ENCODE measurements around the gene FANCC. TPM values are rescaled to one million over a fixed set of nuclear protein-coding genes. Genes with fewer than 3 reads are reported as not detected.

FANCC gene
- total RNA-seq, 1 donor from 2014 or later = 7.9 TPM

DNA sequence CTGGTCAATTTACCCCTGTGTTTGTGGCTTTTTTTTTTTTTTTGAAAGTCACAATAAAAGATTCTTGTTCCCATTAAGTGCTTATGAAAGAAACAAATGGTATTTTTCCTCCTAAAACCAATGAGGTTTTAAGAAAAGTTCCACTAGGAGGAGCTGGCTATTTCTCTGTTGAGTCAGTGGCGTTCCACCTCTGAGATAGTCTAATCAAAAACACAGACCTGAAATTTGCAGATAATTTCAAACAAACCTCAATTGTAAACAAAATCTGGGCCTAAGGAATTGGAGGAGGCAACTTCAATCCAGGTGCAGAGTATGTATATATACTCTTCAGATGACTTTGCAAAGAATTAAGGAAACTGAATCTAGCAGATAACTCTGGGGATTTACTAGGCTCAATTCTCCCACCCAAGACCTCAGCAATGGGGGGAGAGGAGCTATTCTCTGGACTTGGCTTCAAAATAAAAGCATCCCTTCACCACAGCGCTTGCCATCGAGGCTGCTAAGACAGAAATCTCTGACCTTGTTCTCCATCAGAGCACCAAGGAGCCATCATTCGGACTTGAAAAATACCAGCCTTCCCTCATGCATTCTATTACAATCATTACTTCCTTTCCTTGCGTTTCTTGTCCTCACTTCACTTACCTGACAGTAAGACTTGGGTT is 52.4 kb downstream of the FANCC start:
- Mint-ChIP-seq H3K27ac (ENCODE audit: unreplicated experiment) (no peak overlapping the region), H3K27me3 (ENCODE audit: low read depth, unreplicated experiment) (no peaks in the 10 kb centered on the region), H3K36me3 (ENCODE audit: low read depth, unreplicated experiment) (no peaks in the 10 kb centered on the region), H3K4me1 (ENCODE audit: low read depth, unreplicated experiment) (peaks cover 3% of the 10 kb centered on the region), H3K9me3 (ENCODE audit: unreplicated experiment) (no peaks in the 10 kb centered on the region), H3K4me3 (ENCODE audit: unreplicated experiment) (no peak overlapping the region)
- Histone ChIP-seq H3K4me1 (ENCODE audit: insufficient read depth, low read length) (peaks cover 6% of the 10 kb centered on the region), H3K9ac (ENCODE audit: low read length) (no peak overlapping the region), H3K4me2 (ENCODE audit: low read length) (no peak overlapping the region), H3K36me3 (ENCODE audit: insufficient read depth, low read length) (no peaks in the 10 kb centered on the region), H3K9me3 (ENCODE audit: insufficient read depth, low read depth, low read length) (no peaks in the 10 kb centered on the region), H3K79me2 (ENCODE audit: insufficient read depth, low read length) (no peaks in the 10 kb centered on the region), H3K27ac (ENCODE audit: low read depth, low read length) (no peak overlapping the region), H4K20me1 (ENCODE audit: insufficient read depth, low read length) (peaks cover 9% of the 10 kb centered on the region), H2AFZ (ENCODE audit: low read depth, low read length) (no peak overlapping the region), H3K4me3 (ENCODE audit: insufficient read depth, low read depth, low read length) (no peak overlapping the region), H3K27me3 (ENCODE audit: insufficient read depth, low read length) (no peaks in the 10 kb centered on the region)
- DNase-seq (ENCODE audit: low read depth) = peak; percentile 51
- peak; percentile 86 for FAIRE-seq
- TF ChIP-seq EZH2 (IDR thresholded peaks at IDR 0.05; ENCODE audit: insufficient read depth, low read length) = no peak
- TF ChIP-seq, protein P1, sequence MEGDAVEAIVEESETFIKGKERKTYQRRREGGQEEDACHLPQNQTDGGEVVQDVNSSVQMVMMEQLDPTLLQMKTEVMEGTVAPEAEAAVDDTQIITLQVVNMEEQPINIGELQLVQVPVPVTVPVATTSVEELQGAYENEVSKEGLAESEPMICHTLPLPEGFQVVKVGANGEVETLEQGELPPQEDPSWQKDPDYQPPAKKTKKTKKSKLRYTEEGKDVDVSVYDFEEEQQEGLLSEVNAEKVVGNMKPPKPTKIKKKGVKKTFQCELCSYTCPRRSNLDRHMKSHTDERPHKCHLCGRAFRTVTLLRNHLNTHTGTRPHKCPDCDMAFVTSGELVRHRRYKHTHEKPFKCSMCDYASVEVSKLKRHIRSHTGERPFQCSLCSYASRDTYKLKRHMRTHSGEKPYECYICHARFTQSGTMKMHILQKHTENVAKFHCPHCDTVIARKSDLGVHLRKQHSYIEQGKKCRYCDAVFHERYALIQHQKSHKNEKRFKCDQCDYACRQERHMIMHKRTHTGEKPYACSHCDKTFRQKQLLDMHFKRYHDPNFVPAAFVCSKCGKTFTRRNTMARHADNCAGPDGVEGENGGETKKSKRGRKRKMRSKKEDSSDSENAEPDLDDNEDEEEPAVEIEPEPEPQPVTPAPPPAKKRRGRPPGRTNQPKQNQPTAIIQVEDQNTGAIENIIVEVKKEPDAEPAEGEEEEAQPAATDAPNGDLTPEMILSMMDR (IDR thresholded peaks at IDR 0.05; ENCODE audit: insufficient read depth, low read depth, low read length) = peak; percentile 38

DNA sequence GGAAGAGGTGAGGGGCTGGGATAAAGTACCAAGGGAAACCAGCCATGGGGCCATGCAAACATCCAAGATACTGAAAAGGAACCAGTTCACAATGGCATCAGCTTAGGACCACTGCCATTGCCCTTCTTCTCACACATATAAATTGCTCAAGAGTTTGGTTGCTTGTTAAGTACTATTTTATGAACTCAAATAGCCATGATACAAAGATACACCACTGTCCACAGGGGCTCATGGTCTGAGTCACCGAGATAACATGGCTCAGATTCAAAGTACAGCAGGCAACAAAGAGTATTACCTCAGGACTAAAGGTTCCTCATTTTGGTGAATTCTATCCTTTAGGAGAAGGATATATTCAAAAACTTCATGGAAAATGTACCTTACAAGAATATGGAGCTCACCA is 55.6 kb downstream of the FANCC start:
- Histone ChIP-seq H3K4me3 (ENCODE audit: insufficient read depth, low read depth, low read length) (no peak overlapping the region), H3K4me1 (ENCODE audit: insufficient read depth, low read length) (peaks cover 6% of the 10 kb centered on the region), H3K36me3 (ENCODE audit: insufficient read depth, low read length) (no peaks in the 10 kb centered on the region), H2AFZ (ENCODE audit: low read depth, low read length) (no peak overlapping the region), H3K4me2 (ENCODE audit: low read length) (no peak overlapping the region), H3K79me2 (ENCODE audit: insufficient read depth, low read length) (no peaks in the 10 kb centered on the region), H3K9me3 (ENCODE audit: insufficient read depth, low read depth, low read length) (no peaks in the 10 kb centered on the region), H3K27ac (ENCODE audit: low read depth, low read length) (no peak overlapping the region), H3K27me3 (ENCODE audit: insufficient read depth, low read length) (no peaks in the 10 kb centered on the region), H4K20me1 (ENCODE audit: insufficient read depth, low read length) (peaks cover 5% of the 10 kb centered on the region), H3K9ac (ENCODE audit: low read length) (no peak overlapping the region)
- H3K27ac Mint-ChIP-seq (ENCODE audit: unreplicated experiment) = no peak overlapping the region
- H3K4me3 Mint-ChIP-seq (ENCODE audit: unreplicated experiment) = no peak overlapping the region
- no peaks in the 10 kb centered on the region for H3K36me3 Mint-ChIP-seq (ENCODE audit: low read depth, unreplicated experiment)
- peaks cover 2% of the 10 kb centered on the region for H3K27me3 Mint-ChIP-seq (ENCODE audit: low read depth, unreplicated experiment)
- H3K9me3 Mint-ChIP-seq (ENCODE audit: unreplicated experiment) = peaks cover 2% of the 10 kb centered on the region
- no peak for TF ChIP-seq EZH2 (IDR thresholded peaks at IDR 0.05; ENCODE audit: insufficient read depth, low read length)
- TF ChIP-seq, protein P1 (IDR thresholded peaks at IDR 0.05; ENCODE audit: insufficient read depth, low read depth, low read length) = no peak
- peak; percentile 54 for DNase-seq (ENCODE audit: low read depth)
- no peak for FAIRE-seq
- no peaks in the 10 kb centered on the region for H3K4me1 Mint-ChIP-seq (ENCODE audit: low read depth, unreplicated experiment)
